ENCODE measurements around the gene PANX2. TPM values are rescaled to one million over a fixed set of nuclear protein-coding genes. Genes with fewer than 3 reads are reported as not detected.

PANX2 gene
- total RNA-seq, 1 donor from 2014 or later, result 3.0 TPM

- Mint-ChIP-seq H3K9me3 (ENCODE audit: low read depth) (no peaks in the 10 kb centered on the region), H3K36me3 (ENCODE audit: low read depth) (peaks cover 22% of the 10 kb centered on the region), H3K27me3 (ENCODE audit: low read depth) (no peaks in the 10 kb centered on the region), H3K27ac (ENCODE audit: unreplicated experiment) (no peak overlapping the region), H3K4me3 (ENCODE audit: unreplicated experiment) (no peak overlapping the region), H3K4me1 (ENCODE audit: low read depth) (peaks cover 6% of the 10 kb centered on the region)
- no peak for DNase-seq (ENCODE audit: low spot score)
- no peak for TF ChIP-seq CTCF (IDR thresholded peaks at IDR 0.05)
Observed at GRCh38 chr22:50208939-50209892, 38.7 kb downstream of the PANX2 start.

- no peaks in the 10 kb centered on the region for H3K9me3 Mint-ChIP-seq (ENCODE audit: low read depth)
- H3K4me1 Mint-ChIP-seq (ENCODE audit: low read depth), result peaks cover 8% of the 10 kb centered on the region
- peaks cover 23% of the 10 kb centered on the region for H3K36me3 Mint-ChIP-seq (ENCODE audit: low read depth)
- H3K27ac Mint-ChIP-seq (ENCODE audit: unreplicated experiment), result no peak overlapping the region
- peak; percentile 91 for TF ChIP-seq CTCF (IDR thresholded peaks at IDR 0.05)
- H3K4me3 Mint-ChIP-seq (ENCODE audit: unreplicated experiment), result no peak overlapping the region
- H3K27me3 Mint-ChIP-seq (ENCODE audit: low read depth), result no peaks in the 10 kb centered on the region
- DNase-seq (ENCODE audit: low spot score), result no peak
Observed at GRCh38 chr22:50209893-50210292, 39.4 kb downstream of the PANX2 start.

- H3K27me3 Mint-ChIP-seq (ENCODE audit: low read depth), result no peaks in the 10 kb centered on the region
- no peak for TF ChIP-seq CTCF (IDR thresholded peaks at IDR 0.05)
- H3K4me3 Mint-ChIP-seq (ENCODE audit: unreplicated experiment), result no peak overlapping the region
- peaks cover 23% of the 10 kb centered on the region for H3K36me3 Mint-ChIP-seq (ENCODE audit: low read depth)
- no peaks in the 10 kb centered on the region for H3K9me3 Mint-ChIP-seq (ENCODE audit: low read depth)
- no peak overlapping the region for H3K27ac Mint-ChIP-seq (ENCODE audit: unreplicated experiment)
- no peak for DNase-seq (ENCODE audit: low spot score)
- H3K4me1 Mint-ChIP-seq (ENCODE audit: low read depth), result peaks cover 9% of the 10 kb centered on the region
Observed at GRCh38 chr22:50210378-50211139, 40.0 kb downstream of the PANX2 start.

- Mint-ChIP-seq H3K4me3 (ENCODE audit: unreplicated experiment) (no peak overlapping the region), H3K4me1 (ENCODE audit: low read depth) (peaks cover 9% of the 10 kb centered on the region), H3K36me3 (ENCODE audit: low read depth) (peaks cover 24% of the 10 kb centered on the region), H3K27ac (ENCODE audit: unreplicated experiment) (peak overlapping the region; percentile 5), H3K9me3 (ENCODE audit: low read depth) (no peaks in the 10 kb centered on the region), H3K27me3 (ENCODE audit: low read depth) (no peaks in the 10 kb centered on the region)
- no peak for DNase-seq (ENCODE audit: low spot score)
- no peak for TF ChIP-seq CTCF (IDR thresholded peaks at IDR 0.05)
Observed at GRCh38 chr22:50211147-50211546, 40.6 kb downstream of the PANX2 start.

- Mint-ChIP-seq H3K4me1 (ENCODE audit: low read depth) (peaks cover 7% of the 10 kb centered on the region), H3K36me3 (ENCODE audit: low read depth) (peaks cover 24% of the 10 kb centered on the region), H3K27me3 (ENCODE audit: low read depth) (no peaks in the 10 kb centered on the region)
Observed at GRCh38 chr22:50213263-50213662, 42.7 kb downstream of the PANX2 start.

More at GRCh38 chr22:50213263-50213662, 42.7 kb downstream of the PANX2 start:
- Mint-ChIP-seq H3K27ac (ENCODE audit: unreplicated experiment) (no peak overlapping the region), H3K9me3 (ENCODE audit: low read depth) (no peaks in the 10 kb centered on the region), H3K4me3 (ENCODE audit: unreplicated experiment) (no peak overlapping the region)
- TF ChIP-seq CTCF (IDR thresholded peaks at IDR 0.05), result no peak
- DNase-seq (ENCODE audit: low spot score), result no peak

Data from chondrocyte (in vitro differentiated cells).